SK-N-MC (cell line): ENCODE results near the gene MED6.

Experiments used
- EZH2 ChIP-seq: fragments of 200-600 bp; sonication (generic); IDR thresholded peaks from one replicate; pipeline ENCODE4 v1.6.1; 2017; ENCODE audit warnings: antibody characterized with exemption
- FOXP2 ChIP-seq: optimal IDR thresholded peaks from 2 replicates; pipeline ENCODE3; 2011; ENCODE audit warnings: mild to moderate bottlenecking, moderate library complexity; ENCODE audit not compliant: insufficient read depth; ENCODE audit errors: extremely low read length, control extremely low read depth
- POLR2AphosphoS5 ChIP-seq: IDR thresholded peaks from 2 replicates; pipeline ENCODE4 v1.6.1; 2012; ENCODE audit warnings: mild to moderate bottlenecking, low read depth, low read length, borderline replicate concordance

- no peak for TF ChIP-seq EZH2
- TF ChIP-seq POLR2AphosphoS5 = no peak
- no peak for TF ChIP-seq FOXP2
These were observed 21.8 kb upstream of the MED6 start for GRCh38 chr14:70622111-70622712.
